Activated CD8-positive, alpha-beta memory T cell treated with anti-CD3 and anti-CD28 coated beads for 1 hour (primary cell): ENCODE data around the gene EDRF1.

Experiments used
- DNase-seq, 2 donors: peaks; one replicate each; pipeline ENCODE4 v3.0.0-alpha.2; 2020; ENCODE audit warnings: low read depth in 1 of 2; ENCODE audit errors: extremely low read depth in 1 of 2

The EDRF1 gene

GRCh38 chr10:125761961-125762360 is 42.5 kb downstream of the EDRF1 start:
- no peak for DNase-seq

DNA sequence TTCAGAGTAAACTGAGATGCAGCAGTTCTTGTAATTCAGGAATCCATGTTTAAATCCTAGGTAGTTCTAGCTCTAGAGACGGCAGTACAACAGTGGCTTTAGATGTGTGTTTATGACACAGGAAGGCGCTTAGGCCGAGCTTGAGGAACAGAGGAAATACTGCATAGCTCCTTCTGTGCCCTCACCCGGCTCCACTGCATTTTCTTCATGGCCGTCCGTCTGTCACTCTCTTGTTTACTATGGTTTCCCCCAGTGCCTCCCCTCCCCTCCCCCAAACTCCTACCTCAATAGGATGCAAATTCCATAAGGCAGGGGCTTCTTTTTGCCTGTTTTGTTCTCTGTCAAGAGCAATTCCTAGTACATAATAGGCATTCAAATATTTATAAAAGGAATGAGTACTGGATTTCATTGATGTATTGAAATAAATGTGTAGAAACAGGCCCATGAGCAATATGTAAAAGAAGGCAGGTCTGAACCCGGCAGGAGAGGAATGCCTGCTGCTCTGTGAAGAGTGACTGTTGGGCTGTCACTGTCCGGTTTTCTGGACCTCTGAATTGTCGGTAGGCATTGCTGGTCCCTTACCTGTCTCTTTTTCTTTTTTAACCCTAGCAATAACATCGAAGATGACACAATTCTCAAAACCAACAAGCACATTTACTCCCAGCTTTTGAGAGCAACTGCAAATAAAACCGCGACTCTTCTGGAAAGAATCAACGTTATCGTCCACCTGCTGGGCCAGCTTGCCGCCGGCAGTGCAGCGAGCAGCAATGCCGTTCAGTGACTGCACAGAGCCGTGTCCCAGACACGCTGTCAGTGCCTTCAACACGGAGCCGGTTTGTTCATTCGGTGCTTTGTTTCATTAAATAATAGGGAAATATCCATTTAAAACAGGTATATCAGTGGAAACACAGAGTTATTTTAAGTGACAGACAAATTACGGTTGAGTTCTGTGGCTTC is 43.5 kb downstream of the EDRF1 start:
- no peak for DNase-seq

- DNase-seq: no peak
These were observed 46.3 kb downstream of the EDRF1 start for GRCh38 chr10:125765835-125766234.

DNA sequence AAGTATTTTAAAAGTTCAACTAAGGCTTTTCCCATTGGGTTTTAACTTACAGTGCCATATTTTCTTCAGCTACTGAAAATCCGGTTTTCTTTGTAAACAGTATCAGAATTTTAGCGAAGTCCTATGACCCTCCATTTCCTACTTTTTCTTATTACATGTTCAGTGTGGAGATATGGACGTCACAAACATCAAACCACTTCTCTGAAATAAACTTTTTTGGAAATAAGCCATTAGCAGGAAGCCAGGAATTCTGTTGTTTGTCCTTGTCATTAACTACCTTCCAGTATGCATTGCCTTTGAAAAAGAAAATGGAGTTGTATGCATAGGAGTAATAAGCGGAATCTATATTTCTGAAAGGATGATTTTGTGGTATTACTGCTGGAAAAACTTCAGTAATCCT is 47.0 kb downstream of the EDRF1 start:
- DNase-seq: no peak

DNA sequence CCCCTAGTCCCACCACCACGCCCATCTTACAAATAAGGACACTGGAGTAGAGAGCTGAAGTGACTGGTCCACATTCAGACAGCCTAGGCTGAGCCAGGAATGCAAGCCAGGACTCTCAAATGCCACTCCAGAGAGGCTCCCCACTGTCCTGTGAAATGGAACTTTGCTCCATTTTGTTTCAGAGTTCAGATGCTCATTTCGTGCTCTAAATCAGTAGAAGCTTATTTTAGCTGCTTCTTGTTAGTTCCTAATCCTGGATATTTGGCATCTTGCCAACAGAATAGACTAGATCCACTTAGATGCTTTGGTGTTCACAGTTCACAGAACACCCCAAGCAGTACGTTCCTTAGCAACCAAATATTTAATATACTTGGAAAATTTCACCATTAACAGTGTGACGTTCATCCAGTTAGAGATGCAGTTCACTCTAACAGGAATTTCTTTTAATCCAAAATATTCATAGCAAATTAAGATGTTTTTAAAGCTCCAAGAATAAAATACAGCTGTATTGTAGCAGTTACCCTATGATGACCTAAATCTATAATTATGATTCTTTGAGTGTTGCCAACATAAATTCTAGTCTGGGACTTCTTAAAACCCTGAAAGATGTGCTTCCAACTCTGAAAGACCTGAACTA is 48.8 kb downstream of the EDRF1 start:
- DNase-seq: no peak

DNA sequence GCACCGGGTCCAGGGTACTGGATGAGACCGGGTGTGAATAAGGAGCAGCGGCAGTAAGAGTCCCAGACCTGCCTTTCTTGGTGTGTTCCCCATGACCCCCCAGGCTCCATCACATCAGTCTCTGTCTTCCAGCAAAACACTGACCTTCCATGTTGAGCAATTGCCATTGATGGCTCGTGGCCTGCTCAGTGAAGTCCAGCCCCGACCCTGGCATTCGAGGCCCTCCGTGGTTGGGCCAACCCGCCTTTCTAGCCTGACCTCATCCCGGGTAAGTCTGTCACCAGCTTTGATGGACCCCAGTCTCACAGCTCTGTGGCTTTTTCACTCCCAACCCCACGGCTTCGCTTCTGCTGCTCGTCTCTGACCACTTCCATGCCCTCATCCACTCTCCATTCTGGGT is 49.7 kb downstream of the EDRF1 start:
- no peak for DNase-seq

- no peak for DNase-seq
These were observed 51.3 kb downstream of the EDRF1 start for GRCh38 chr10:125770844-125771243.

- no peak for DNase-seq
These were observed 52.8 kb downstream of the EDRF1 start for GRCh38 chr10:125772112-125772863.

- no peak for DNase-seq
These were observed 53.3 kb downstream of the EDRF1 start for GRCh38 chr10:125772864-125773180.

DNA sequence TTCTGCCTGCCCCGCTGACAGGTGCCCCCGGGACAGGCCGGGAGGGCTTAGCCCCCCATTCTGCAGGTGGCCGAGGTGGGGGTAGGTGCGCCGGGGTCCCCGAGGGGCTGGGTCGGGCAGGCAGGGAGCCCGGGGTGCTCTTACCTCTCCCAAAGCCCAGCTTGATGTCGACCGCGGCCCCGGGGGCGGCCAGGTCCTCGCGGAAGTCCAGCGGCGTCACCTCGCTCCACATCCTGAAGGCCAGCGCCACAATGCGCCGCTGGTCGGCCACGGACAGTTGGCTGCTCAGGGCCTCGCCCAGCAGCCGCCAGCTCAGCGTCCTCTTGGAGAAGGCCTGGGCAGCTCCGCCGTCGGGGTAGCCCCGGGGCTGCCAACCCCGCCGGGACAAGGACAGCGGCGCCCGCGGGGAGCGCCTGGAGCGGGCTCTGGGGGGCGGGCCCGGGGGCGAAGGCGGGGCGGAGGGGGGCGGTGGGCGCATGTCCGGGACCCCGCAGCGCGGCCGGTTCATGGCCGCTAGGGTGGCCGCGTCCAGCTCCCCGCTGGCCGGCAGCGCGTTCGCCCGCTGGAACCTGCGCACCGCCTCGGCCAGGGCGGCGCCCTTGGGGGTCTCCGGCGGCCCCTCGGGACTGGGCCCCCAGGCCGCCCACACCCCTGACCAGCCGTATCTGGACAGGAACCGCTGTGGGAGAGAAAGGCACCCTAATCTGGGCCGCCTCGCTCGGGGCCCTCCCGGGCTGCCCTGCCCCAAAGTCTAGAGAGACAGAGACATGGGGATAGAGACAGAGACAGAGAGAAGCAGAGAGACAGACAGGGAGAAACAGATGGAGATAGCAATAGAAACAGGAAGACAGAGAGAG is 54.4 kb downstream of the EDRF1 start:
- DNase-seq: no peak

DNA sequence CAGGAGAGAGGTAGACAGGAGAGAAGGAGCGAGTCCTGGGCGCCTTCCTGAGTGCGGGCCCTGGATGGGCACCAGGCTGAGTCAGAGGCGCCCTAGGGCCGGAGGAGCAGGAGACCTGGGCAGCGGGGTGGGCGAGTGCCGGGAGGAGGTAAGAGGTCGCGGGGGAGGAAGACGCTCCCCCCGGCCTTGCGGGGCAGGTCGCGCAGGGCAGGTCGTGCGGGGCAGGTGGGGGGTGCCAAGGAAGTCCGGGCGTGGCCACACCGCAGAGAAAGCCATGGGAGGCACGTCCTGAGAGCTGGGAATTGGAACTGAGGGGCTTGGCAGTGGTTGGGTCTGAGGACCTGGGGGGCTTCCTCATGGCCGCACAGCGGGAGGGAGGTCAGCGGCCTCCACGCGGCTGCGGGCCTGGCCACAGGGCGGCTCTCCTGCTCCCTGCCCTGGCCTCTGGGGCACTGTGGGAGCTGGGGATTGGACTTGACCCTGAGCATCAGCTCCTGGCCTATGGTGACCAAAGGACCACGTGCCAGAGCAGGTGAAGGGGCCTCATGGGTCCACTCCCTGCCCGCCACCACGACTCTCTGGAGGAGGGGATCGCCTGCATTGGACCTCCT is 55.2 kb downstream of the EDRF1 start:
- no peak for DNase-seq

GRCh38 chr10:125775491-125776106 is 56.1 kb downstream of the EDRF1 start, which contains the start of gene MMP21:
Gene MMP21 (minus strand): TSS chr10:125775821. CDS start chr10:125775821, 0 bp downstream.
- no peak for DNase-seq

DNA sequence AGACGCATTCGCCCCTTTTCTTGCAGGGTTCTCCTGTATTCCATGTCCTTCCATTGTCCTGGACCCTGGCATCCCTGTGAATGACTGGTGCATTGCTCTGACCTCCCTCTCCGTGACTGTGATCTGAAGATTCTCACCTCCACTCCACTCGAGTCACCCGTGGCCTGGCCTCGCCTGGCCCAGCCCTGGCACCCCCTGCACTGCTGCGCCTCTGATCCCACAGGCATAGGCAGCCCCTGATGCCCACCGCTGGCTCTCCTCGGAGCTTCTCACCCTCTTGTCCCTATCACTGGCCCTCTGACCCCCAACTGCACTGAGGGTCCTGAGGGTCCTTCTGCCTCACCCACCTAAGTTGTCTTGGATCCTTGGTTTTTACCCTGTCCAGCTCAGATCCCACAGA is 58.3 kb downstream of the EDRF1 start:
- DNase-seq: no peak

GRCh38 chr10:125778556-125778955 is 59.0 kb downstream of the EDRF1 start:
- DNase-seq: no peak

- no peak for DNase-seq
These were observed 60.2 kb downstream of the EDRF1 start for GRCh38 chr10:125779403-125780327.

GRCh38 chr10:125781374-125781773 is 61.9 kb downstream of the EDRF1 start:
- no peak for DNase-seq

DNA sequence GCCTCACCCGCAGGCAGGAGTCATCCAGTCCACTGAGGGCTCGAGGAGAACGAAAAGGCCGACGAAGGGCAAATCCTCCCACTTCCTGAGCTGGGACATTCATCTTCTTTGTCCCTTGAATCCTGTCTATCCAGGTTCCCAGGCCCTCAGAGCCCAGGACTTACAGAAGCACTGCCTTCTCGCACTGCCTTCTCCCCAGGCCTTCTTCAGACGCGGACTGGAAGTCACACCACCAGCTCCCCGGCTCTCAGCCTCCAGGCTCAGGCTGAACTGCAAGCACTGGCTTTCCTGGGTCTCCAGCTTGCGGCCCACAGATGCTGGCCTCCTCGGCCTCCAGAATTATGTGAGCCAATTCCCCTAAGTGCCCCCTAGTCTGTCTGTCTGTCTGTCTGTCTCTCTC is 62.5 kb downstream of the EDRF1 start:
- DNase-seq: no peak

- no peak for DNase-seq
These were observed 63.1 kb downstream of the EDRF1 start for GRCh38 chr10:125782616-125783015.

GRCh38 chr10:125783408-125783807 is 63.9 kb downstream of the EDRF1 start:
- no peak for DNase-seq
